Activated T-cell treated with anti-CD3 and anti-CD28 coated beads, Interleukin-2, amount 50 U/mL, for 48 hours (primary cell): ENCODE measurements around the gene MMP24OS.
"Not testable (repeated sequence)": the region's sequence is repeated elsewhere in the genome, so short reads cannot be mapped to it uniquely, and the experiment has no call there.

Experiments used
- DNase-seq, 2 experiments: peaks; one replicate each; pipeline ENCODE4 v3.0.0-alpha.2; 2020

Gene MMP24OS

DNA sequence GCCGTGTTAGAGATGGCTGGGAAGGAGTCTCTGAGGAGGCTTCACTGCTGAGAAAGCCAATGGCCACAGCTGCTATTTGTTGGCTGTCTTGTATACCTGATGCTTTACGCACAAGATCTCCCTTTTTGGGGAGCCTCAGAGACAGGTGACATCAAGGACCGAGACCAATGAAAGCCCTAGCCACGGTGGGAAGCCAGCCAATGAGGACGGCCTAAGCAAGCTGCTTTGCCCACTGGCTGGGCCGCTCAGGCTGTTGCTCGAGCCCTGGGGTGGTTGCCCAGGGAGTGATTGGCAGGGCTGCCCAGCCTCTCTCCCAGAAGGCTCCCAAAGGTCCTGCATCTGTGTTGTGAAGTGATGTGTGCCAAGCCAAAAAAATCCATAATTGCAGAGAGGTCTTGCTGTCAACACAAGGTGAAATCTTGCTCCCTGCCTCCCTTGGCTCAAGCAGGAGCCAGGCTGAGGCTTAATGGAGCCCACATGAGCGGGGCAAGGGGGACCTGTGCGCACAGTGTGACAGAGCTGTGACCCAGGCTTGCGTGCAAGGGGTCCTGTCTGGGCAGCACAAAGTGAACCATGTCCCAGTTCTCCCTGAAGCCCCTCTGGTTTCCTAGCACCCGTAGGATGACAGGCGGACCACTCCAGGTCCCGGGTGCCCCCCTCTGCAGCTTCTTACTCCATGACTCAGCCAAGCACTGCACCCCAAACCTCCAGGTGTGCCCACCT is 4.3 kb downstream of the MMP24OS start:
- DNase-seq, result no peak

GRCh38 chr20:35271904-35272303 is 6.0 kb downstream of the MMP24OS start:
- no peak for DNase-seq

GRCh38 chr20:35271073-35271882 is 6.6 kb downstream of the MMP24OS start:
- no peak for DNase-seq

DNA sequence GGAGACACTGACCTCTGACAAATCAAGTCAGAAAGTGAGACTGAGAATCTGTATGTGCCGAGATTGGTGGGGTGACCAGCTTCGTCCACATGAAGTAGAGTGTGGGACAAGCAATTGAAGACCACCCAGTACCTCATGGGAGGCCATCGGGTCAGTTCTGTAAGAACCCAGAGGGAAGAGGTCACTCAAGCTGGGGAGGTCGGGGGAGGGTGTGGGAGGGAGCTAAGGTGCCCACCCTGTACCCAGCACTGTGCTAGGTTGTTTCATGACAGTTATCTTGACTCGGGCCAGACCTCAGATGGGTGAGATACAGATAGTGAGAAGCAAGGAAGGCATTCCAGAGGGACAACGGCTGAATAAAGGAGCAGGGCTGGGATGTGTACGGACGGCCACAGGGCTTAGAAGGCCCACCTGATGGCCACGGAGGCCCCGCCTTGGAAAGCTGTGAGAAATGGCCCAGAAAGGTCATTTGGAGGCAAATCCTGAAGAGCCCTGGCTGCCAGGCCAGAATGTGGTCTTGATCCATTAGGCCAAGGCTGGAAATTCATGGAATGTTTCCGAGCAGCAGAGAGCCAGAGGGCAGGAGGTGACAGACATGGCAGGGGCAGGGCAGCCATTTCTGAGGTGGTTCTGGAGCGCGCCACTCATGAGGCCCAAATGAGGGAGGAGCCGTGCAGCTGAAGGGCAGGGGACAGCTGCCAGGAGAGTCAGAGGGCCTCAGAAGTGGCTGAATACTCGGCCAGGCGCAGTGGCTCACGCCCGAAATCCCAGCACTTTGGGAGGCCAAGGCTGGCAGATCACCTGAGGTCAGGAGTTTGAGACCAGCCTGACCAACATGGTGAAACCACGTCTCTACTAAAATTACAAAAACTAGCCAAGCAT is 7.7 kb downstream of the MMP24OS start:
- DNase-seq, result no peak

GRCh38 chr20:35269055-35269781 is 8.7 kb downstream of the MMP24OS start:
- DNase-seq, result peak; percentile 70 to 75

DNA sequence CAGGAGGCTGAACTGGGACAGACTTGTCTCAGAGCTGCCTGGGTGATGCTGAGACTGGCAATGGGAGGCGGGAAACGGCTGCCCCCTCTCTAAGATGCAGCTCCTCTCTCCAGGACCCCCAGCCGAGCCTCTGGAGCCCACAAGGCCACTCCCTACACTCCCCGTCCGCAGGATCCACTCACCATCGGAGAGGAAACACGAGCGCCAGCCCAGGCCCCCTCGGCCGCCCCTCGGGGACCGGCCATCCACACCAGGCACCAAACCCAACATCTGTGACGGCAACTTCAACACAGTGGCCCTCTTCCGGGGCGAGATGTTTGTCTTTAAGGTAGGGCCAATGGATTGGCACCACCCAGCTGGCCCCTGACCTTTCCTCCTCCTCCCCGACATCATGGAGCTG is 10.8 kb downstream of the MMP24OS start:
- no peak for DNase-seq

DNA sequence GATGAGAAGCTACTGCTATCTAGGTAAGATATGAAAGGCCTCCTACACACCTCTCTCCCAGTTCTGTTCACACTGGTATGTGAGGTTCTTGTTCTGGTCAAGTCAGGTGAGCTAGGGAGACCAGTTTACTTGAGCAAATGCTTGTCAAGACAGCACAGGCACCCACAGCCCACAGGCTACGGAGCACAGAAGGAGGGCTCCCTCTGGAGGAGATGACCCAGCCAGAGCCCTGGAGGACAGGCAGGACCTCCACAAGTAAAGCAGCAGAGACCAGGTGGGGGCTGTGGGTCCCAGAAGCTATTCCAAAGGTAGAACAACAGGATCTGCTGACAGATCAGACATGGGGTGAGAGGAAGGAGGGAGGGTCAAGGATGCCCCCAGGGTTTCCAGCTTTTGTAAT is 13.2 kb downstream of the MMP24OS start:
- DNase-seq, result no peak

DNA sequence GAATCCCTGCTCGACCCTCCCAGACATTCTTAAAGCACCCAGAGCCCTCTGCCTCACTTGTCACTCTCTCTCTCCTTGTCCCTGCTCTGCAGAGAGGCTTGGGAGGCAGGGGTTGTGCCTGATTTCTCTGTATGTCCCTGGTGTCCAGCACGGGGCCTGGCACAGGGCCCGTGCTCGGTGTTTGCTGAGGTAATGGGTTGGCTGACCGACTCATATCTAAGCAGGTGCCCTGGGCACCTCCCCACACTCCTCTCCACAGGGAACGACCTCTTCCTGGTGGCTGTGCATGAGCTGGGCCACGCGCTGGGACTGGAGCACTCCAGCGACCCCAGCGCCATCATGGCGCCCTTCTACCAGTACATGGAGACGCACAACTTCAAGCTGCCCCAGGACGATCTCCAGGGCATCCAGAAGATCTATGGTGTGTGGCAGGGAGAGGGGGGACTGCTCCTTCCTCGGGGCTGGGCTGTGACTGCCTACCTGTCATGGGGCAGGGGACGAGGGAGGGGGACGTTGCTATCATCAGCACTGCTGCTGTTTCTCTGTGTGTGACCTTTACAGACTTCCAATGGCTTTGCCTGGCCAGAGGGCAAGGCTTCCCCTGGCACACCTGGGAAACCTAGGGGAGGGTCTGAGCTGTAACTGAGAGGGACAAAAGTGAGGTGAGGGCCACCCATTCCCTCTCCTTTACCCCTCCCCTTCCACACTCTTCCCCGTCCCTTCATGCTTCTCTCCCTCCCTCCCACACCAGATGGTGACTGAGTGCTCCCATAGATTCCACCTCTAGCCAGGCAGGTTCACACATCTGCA is 14.2 kb downstream of the MMP24OS start:
- DNase-seq, result no peak

DNA sequence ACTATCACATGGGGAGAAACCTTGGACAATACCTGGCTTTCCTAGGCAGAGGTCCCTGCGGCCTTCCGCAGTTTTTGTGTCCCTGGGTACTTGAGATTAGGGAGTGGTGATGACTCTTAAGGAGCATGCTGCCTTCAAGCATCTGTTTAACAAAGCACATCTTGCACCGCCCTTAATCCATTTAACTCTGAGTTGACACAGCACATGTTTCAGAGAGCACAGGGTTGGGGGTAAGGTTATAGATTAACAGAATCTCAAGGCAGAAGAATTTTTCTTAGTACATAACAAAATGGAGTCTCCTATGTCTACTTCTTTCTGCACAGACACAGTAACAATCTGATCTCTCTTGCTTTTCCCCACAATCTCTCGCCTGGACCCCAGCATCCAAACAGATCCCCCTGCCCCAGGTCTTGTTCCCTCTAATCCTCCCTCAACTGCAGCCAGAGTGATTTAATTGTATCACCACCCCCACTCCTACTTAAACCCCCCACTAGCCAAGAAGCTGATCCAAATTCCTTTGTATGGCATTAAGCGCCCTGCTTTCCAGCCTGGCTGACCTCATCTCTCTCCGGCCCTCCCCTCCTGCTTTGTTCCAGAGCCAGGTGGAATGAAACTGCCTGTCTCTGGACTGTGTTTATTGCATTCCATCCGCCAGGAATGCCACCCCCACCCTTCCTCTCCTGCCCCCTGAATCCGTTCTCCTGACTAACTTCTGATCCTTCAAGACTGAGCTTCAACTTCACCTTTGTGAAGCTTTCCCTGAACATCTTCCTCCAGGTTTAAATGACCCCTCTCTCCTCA is 15.0 kb downstream of the MMP24OS start:
- DNase-seq, result not testable (repeated sequence)

DNA sequence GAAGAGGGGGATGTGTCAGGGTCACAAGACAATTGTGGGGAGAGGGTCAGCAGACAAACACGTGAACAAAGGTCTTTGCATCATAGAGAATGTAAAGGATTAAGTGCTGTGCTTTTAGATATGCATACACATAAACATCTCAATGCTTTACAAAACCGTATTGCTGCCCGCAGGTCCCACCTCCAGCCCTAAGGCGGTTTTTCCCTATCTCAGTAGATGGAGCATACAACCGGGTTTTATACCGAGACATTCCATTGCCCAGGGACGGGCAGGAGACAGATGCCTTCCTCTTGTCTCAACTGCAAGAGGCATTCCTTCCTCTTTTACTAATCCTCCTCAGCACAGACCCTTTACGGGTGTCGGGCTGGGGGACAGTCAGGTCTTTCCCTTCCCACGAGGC is 15.6 kb downstream of the MMP24OS start:
- DNase-seq, result not testable (repeated sequence)

GRCh38 chr20:35260426-35260825 is 17.5 kb downstream of the MMP24OS start:
- DNase-seq, result no peak

DNA sequence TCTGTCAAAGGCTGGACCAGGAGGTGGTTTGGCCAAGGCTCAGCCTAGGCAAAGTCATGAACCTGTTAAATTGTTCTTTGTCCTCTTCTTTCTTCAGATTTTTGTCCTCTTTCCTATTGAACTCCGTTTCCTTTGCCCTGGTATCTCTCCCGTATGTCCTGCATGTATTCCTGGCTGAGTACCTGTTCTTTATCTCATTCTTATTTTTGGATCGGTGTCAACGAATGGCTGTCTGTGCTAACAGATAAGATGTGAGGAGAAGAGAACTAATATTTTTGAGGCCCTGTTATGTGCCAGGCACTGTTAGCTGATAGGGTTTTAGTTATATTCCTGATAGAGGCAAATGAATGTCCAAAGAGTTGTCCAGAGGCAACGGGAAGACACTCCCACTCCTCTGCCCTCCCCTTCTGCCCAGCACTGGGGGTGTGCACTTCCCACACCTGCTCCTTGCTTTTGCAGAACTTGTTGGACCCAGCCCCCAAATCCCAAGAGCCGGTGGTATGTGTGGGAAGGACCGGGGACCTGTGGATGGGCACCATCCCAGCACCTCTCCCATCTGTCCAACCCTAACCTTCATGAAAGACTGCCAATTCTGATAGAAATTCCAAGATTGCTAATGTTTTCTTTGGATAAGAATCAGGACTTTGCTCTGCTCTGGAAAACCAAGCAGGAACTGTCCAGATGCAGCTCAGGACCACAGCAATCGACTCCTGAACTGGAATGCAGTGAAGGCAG is 20.6 kb downstream of the MMP24OS start:
- DNase-seq, result no peak

GRCh38 chr20:35254448-35254999 is 23.4 kb downstream of the MMP24OS start:
- no peak for DNase-seq

GRCh38 chr20:35253010-35253409 is 24.9 kb downstream of the MMP24OS start:
- DNase-seq, result no peak

GRCh38 chr20:35252598-35252997 is 25.3 kb downstream of the MMP24OS start:
- not testable (repeated sequence) for DNase-seq

GRCh38 chr20:35252037-35252461 is 25.9 kb downstream of the MMP24OS start:
- DNase-seq, result no peak

- DNase-seq, result no peak
Observed at GRCh38 chr20:35251613-35251940, 26.3 kb downstream of the MMP24OS start.

- DNase-seq, result no peak
Observed at GRCh38 chr20:35248641-35249475, 29.1 kb downstream of the MMP24OS start.

- no peak for DNase-seq
Observed at GRCh38 chr20:35246723-35247122, 31.2 kb downstream of the MMP24OS start.
